ENCODE measurements around the gene ERICH6. TPM values are rescaled to one million over a fixed set of nuclear protein-coding genes. Genes with fewer than 3 reads are reported as not detected.

Gene ERICH6
- total RNA-seq, 1 experiment from 2014 or later, result 0.28 TPM

DNA sequence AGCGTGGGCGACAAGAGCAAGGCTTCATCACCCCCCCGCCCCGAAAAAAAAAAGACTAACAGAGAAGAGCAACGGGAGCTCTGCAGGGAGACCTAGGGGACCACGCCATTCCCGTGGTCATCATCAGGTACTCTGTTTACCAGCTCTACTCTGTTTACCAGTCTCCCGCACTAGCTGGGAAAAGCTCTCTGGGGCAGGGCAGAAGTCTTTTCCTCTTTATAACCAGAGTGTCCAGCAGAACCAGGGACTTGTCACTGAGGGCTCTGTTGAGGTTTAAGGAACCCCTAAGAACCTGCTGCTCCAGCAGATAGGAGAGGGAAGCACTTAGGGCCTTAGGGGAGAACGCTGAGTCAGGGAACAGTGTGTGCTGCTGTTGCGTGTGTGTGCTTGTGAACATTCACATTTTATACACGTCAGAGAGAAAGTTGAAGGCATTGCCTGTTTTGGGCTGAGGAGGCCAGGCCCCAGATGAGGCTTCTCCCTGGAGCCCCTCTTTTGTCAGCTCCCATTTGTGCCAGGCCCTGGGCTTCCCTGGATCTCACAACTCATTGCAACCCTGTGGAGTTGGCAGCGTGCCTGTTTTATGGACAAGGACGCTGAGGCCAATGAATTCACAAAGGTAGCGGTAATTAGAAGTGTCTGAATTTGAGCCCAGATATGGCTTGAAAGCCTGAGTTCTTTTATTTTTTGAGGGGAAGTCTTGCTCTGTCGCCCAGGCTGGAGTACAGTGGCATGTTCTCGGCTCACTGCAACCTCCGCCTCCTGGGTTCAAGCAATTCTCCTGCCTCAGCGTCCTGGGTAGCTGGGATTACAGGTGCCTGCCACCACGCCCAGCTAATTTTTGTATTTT, 24.2 kb upstream of the ERICH6 start:
- H3K27ac ChIP-seq (ENCODE audit: low read length), result no peak overlapping the region
- CTCF ChIA-PET, result no interaction called here
- intact Hi-C loops (cut with micrococcal nuclease; ENCODE audit: unreplicated experiment) (loop anchor here (10.0 kb wide), 2 partner anchors 203 to 357 kb away; partner anchors contain the start of gene MED12L), in situ Hi-C loops (cut with HindIII; ENCODE audit: low pct_unique_long_range_greater_than_20kb, low sequenced_read_pairs) (no loop called here)
- no peaks in the 10 kb centered on the region for H3K36me3 ChIP-seq (ENCODE audit: control insufficient read depth, insufficient read depth, low read length)
- no peaks in the 10 kb centered on the region for H3K9me3 ChIP-seq (ENCODE audit: control insufficient read depth, insufficient read depth, low read depth, low read length)
- no peaks in the 10 kb centered on the region for H3K4me1 ChIP-seq (ENCODE audit: control insufficient read depth, insufficient read depth, low read length)
- TF ChIP-seq TCF7L2 (IDR thresholded peaks at IDR 0.05; ENCODE audit: low read depth, low read length) (no peak), SIN3A (IDR thresholded peaks at IDR 0.05; ENCODE audit: borderline replicate concordance, insufficient read depth, low read depth, low read length) (no peak), POLR2AphosphoS5 (IDR thresholded peaks at IDR 0.05; ENCODE audit: low read depth, low read length) (no peak)
- TF ChIP-seq, protein P1, sequence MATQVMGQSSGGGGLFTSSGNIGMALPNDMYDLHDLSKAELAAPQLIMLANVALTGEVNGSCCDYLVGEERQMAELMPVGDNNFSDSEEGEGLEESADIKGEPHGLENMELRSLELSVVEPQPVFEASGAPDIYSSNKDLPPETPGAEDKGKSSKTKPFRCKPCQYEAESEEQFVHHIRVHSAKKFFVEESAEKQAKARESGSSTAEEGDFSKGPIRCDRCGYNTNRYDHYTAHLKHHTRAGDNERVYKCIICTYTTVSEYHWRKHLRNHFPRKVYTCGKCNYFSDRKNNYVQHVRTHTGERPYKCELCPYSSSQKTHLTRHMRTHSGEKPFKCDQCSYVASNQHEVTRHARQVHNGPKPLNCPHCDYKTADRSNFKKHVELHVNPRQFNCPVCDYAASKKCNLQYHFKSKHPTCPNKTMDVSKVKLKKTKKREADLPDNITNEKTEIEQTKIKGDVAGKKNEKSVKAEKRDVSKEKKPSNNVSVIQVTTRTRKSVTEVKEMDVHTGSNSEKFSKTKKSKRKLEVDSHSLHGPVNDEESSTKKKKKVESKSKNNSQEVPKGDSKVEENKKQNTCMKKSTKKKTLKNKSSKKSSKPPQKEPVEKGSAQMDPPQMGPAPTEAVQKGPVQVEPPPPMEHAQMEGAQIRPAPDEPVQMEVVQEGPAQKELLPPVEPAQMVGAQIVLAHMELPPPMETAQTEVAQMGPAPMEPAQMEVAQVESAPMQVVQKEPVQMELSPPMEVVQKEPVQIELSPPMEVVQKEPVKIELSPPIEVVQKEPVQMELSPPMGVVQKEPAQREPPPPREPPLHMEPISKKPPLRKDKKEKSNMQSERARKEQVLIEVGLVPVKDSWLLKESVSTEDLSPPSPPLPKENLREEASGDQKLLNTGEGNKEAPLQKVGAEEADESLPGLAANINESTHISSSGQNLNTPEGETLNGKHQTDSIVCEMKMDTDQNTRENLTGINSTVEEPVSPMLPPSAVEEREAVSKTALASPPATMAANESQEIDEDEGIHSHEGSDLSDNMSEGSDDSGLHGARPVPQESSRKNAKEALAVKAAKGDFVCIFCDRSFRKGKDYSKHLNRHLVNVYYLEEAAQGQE (IDR thresholded peaks at IDR 0.05; ENCODE audit: insufficient read depth in 1 of 2, low read depth in 2 of 2, low read length in 1 of 2), result no peak
- TF ChIP-seq, protein P2, sequence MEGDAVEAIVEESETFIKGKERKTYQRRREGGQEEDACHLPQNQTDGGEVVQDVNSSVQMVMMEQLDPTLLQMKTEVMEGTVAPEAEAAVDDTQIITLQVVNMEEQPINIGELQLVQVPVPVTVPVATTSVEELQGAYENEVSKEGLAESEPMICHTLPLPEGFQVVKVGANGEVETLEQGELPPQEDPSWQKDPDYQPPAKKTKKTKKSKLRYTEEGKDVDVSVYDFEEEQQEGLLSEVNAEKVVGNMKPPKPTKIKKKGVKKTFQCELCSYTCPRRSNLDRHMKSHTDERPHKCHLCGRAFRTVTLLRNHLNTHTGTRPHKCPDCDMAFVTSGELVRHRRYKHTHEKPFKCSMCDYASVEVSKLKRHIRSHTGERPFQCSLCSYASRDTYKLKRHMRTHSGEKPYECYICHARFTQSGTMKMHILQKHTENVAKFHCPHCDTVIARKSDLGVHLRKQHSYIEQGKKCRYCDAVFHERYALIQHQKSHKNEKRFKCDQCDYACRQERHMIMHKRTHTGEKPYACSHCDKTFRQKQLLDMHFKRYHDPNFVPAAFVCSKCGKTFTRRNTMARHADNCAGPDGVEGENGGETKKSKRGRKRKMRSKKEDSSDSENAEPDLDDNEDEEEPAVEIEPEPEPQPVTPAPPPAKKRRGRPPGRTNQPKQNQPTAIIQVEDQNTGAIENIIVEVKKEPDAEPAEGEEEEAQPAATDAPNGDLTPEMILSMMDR (IDR thresholded peaks at IDR 0.05), result no peak
- no peaks in the 10 kb centered on the region for H3K27me3 ChIP-seq (ENCODE audit: control insufficient read depth, insufficient read depth, low read length)
- H3K4me3 ChIP-seq (ENCODE audit: low read depth in 2 of 2, low read length in 2 of 2), result no peak overlapping the region
- BruUV-seq (replicated peaks), result no TSS peak
- POLR2A ChIA-PET, result interaction anchor here (0.6 kb wide), 1 partner anchor 36 kb away, joined by 4 read pairs; no protein-coding TSS in a partner anchor
- DNase-seq (ENCODE audit: low read depth, low spot score) (no peak), ATAC-seq (peak; percentile 27)

DNA sequence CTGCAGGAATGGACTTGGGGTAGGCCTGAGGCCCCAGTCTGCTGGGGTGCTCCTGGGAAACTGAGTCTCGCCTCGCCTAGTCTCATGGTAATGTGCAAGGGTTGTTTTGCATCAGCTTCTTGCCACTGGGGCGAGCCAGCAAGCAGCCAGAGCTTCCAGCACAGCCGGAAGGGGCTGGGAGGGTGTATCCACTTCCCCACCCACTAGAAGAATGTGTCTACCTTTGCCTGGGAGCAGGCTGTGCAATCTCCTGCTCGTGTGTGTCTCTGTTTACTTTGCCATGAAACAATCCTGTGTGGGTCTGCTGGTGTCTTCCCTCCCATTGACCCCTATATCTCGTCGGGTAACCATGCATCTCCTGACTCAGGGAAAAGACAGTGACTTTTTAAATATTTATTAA, 21.8 kb upstream of the ERICH6 start:
- no peak for DNase-seq (ENCODE audit: low read depth, low spot score)
- no peaks in the 10 kb centered on the region for H3K27me3 ChIP-seq (ENCODE audit: control insufficient read depth, insufficient read depth, low read length)
- ChIA-PET POLR2A (interaction anchor here (0.7 kb wide), 1 partner anchor 78 kb away, joined by 3 read pairs; no protein-coding TSS in a partner anchor), CTCF (no interaction called here)
- in situ Hi-C loops (cut with HindIII; ENCODE audit: low pct_unique_long_range_greater_than_20kb, low sequenced_read_pairs) (no loop called here), intact Hi-C loops (cut with micrococcal nuclease; ENCODE audit: unreplicated experiment) (loop anchor here (10.0 kb wide), 2 partner anchors 201 to 359 kb away; partner anchors contain the start of gene MED12L)
- no peak for ATAC-seq
- no peak overlapping the region for H3K27ac ChIP-seq (ENCODE audit: low read length)
- H3K4me1 ChIP-seq (ENCODE audit: control insufficient read depth, insufficient read depth, low read length), result no peaks in the 10 kb centered on the region
- no peak overlapping the region for H3K4me3 ChIP-seq (ENCODE audit: low read depth in 2 of 2, low read length in 2 of 2)
- TF ChIP-seq, protein P1 (IDR thresholded peaks at IDR 0.05; ENCODE audit: insufficient read depth in 1 of 2, low read depth in 2 of 2, low read length in 1 of 2), result no peak
- no peak for TF ChIP-seq SIN3A (IDR thresholded peaks at IDR 0.05; ENCODE audit: borderline replicate concordance, insufficient read depth, low read depth, low read length)
- TF ChIP-seq, protein P2 (IDR thresholded peaks at IDR 0.05), result no peak
- no peak for TF ChIP-seq TCF7L2 (IDR thresholded peaks at IDR 0.05; ENCODE audit: low read depth, low read length)
- no peak for TF ChIP-seq POLR2AphosphoS5 (IDR thresholded peaks at IDR 0.05; ENCODE audit: low read depth, low read length)
- no peaks in the 10 kb centered on the region for H3K9me3 ChIP-seq (ENCODE audit: control insufficient read depth, insufficient read depth, low read depth, low read length)
- no peaks in the 10 kb centered on the region for H3K36me3 ChIP-seq (ENCODE audit: control insufficient read depth, insufficient read depth, low read length)
- no TSS peak for BruUV-seq (replicated peaks)
